HFFc6 (cell line): Measurements from ENCODE around the gene BAZ2B. TPM values are rescaled to one million over a fixed set of nuclear protein-coding genes. Genes with fewer than 3 reads are reported as not detected.

Experiments
- DNase-seq: peaks from one replicate; pipeline ENCODE4 v3.0.0-alpha.2; 2018
- H3K27ac Mint-ChIP-seq: 2 replicates; pipeline ENCODE4 v1.8.0; 2020; ENCODE audit warnings: mild to moderate bottlenecking, mixed read lengths
- H3K27me3 Mint-ChIP-seq: 2 replicates; pipeline ENCODE4 v1.8.0; 2021; ENCODE audit warnings: mild to moderate bottlenecking, moderate library complexity, mixed read lengths; ENCODE audit not compliant: insufficient read depth
- H3K36me3 Mint-ChIP-seq: 2 replicates; pipeline ENCODE4 v1.8.0; 2021; ENCODE audit warnings: low read depth, mixed read lengths
- H3K4me1 Mint-ChIP-seq: 2 replicates; pipeline ENCODE4 v1.8.0; 2020; ENCODE audit warnings: low read depth, mixed read lengths
- H3K4me3 Mint-ChIP-seq: 2 replicates; pipeline ENCODE4 v1.8.0; 2020; ENCODE audit warnings: mild to moderate bottlenecking, moderate library complexity, mixed read lengths
- H3K9me3 Mint-ChIP-seq: 2 replicates; pipeline ENCODE4 v1.8.0; 2020; ENCODE audit warnings: mild to moderate bottlenecking, mixed read lengths
- CTCF ChIP-seq: fragments of 200-600 bp; sonication (generic); IDR thresholded peaks from 2 replicates; pipeline ENCODE4 v1.5.0; 2021; ENCODE audit warnings: antibody characterized with exemption, mild to moderate bottlenecking
- total RNA-seq, 6 experiments: library from RNA; stranded (reverse); fragmentation: NEBNext Ultra II Directional; extraction: Animal tissue kit (Norgen Biotek cat#: 25700); gene quantifications; 2 replicates in 1 of 6; 3 replicates in 5 of 6; pipeline ENCODE4 v1.2.3, GENCODE V29; 2021

The BAZ2B gene
- total RNA-seq, 6 experiments from 2014 or later = 18.6 to 23.7 (median 19.2) TPM

GRCh38 chr2:159518321-159519005 lies 97.9 kb downstream of the BAZ2B start:
- no peak for DNase-seq
- Mint-ChIP-seq H3K27ac (no peak overlapping the region), H3K4me1 (peaks cover 17% of the 10 kb centered on the region), H3K4me3 (no peak overlapping the region), H3K27me3 (peaks cover 2% of the 10 kb centered on the region; the same call in 1 of the 2 replicates), H3K36me3 (no peaks in the 10 kb centered on the region), H3K9me3 (no peaks in the 10 kb centered on the region)
- TF ChIP-seq CTCF = no peak

- H3K36me3 Mint-ChIP-seq = no peaks in the 10 kb centered on the region
- no peaks in the 10 kb centered on the region for H3K9me3 Mint-ChIP-seq
- peak overlapping the region; percentile 83 for H3K27ac Mint-ChIP-seq
- H3K27me3 Mint-ChIP-seq = peaks cover 2% of the 10 kb centered on the region; the same call in 1 of the 2 replicates
- no peak for TF ChIP-seq CTCF
- H3K4me3 Mint-ChIP-seq = peak overlapping the region; percentile 82
- H3K4me1 Mint-ChIP-seq = peaks cover 17% of the 10 kb centered on the region
- DNase-seq = peak; percentile 8
Observed at GRCh38 chr2:159516241-159516758, 100.0 kb downstream of the BAZ2B start.

- no peak for DNase-seq
- Mint-ChIP-seq H3K27me3 (peaks cover 2% of the 10 kb centered on the region; the same call in 1 of the 2 replicates), H3K27ac (0 out of 2 replicates have a peak overlapping the region, but pooled peaks have one; percentile 35), H3K4me3 (peak overlapping the region; percentile 82), H3K36me3 (no peaks in the 10 kb centered on the region), H3K4me1 (peaks cover 17% of the 10 kb centered on the region), H3K9me3 (no peaks in the 10 kb centered on the region)
- TF ChIP-seq CTCF = no peak
Observed at GRCh38 chr2:159515441-159515840, 100.9 kb downstream of the BAZ2B start.

GRCh38 chr2:159513745-159514144 lies 102.6 kb downstream of the BAZ2B start:
- Mint-ChIP-seq H3K9me3 (no peaks in the 10 kb centered on the region), H3K27me3 (no peaks in the 10 kb centered on the region), H3K36me3 (no peaks in the 10 kb centered on the region), H3K4me1 (peaks cover 17% of the 10 kb centered on the region), H3K27ac (no peak overlapping the region), H3K4me3 (no peak overlapping the region)
- no peak for TF ChIP-seq CTCF
- DNase-seq = no peak

GRCh38 chr2:159508140-159508539 lies 108.2 kb downstream of the BAZ2B start:
- TF ChIP-seq CTCF = no peak
- no peaks in the 10 kb centered on the region for H3K27me3 Mint-ChIP-seq
- peaks cover 22% of the 10 kb centered on the region for H3K4me1 Mint-ChIP-seq
- no peak overlapping the region for H3K27ac Mint-ChIP-seq
- DNase-seq = no peak
- H3K4me3 Mint-ChIP-seq = no peak overlapping the region
- H3K9me3 Mint-ChIP-seq = no peaks in the 10 kb centered on the region
- no peaks in the 10 kb centered on the region for H3K36me3 Mint-ChIP-seq
